DND-41 (cell line): ENCODE measurements around the gene PACSIN1.

Source experiments
- CTCF ChIP-seq: IDR thresholded peaks from 2 replicates; pipeline ENCODE4 v1.5.1; 2012; ENCODE audit warnings: borderline replicate concordance, low read length, moderate library complexity, mild to moderate bottlenecking; ENCODE audit not compliant: poor library complexity, severe bottlenecking; ENCODE audit errors: extremely low read depth
- EZH2 ChIP-seq: IDR thresholded peaks from 3 replicates; pipeline ENCODE4 v1.6.1; 2012; ENCODE audit warnings: borderline replicate concordance, low read depth, mild to moderate bottlenecking, moderate library complexity, low read length, inconsistent platforms; ENCODE audit not compliant: severe bottlenecking

- TF ChIP-seq CTCF (no peak), EZH2 (no peak)
These were observed 97.6 kb downstream of the PACSIN1 start for GRCh38 chr6:34563513-34563870.
